Measurements from ENCODE around the gene OSBPL6.

DNA sequence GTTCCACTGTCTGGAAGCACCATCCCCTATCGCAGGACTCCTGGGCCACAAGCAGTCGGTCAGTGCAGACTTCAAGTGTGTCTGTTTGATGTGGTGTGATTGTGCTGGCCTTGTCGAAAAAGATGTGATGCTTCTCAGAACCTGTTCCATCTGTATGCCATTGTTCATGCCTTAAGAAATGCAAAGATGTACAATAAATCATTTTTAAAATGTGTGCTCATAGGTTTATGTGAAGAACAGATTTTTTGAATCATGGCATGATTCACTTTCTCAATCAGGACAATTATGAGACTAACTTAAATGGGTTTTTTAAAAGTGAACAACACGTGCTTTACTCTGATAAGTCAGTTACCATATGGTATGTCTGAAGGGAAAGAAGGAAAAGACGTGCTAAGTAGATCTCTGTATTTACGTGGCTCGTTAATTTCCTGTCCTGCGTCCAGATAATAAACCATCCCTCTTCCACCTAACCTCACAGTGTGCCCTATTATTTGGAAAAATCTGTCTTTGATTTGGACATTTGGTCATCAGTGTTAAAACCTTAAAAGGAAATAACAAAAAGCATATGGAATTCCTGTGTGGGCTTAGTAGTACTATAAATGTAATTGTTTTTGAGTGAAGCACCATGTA is 201.7 kb downstream of the OSBPL6 start:
- TF ChIP-seq, protein P1, sequence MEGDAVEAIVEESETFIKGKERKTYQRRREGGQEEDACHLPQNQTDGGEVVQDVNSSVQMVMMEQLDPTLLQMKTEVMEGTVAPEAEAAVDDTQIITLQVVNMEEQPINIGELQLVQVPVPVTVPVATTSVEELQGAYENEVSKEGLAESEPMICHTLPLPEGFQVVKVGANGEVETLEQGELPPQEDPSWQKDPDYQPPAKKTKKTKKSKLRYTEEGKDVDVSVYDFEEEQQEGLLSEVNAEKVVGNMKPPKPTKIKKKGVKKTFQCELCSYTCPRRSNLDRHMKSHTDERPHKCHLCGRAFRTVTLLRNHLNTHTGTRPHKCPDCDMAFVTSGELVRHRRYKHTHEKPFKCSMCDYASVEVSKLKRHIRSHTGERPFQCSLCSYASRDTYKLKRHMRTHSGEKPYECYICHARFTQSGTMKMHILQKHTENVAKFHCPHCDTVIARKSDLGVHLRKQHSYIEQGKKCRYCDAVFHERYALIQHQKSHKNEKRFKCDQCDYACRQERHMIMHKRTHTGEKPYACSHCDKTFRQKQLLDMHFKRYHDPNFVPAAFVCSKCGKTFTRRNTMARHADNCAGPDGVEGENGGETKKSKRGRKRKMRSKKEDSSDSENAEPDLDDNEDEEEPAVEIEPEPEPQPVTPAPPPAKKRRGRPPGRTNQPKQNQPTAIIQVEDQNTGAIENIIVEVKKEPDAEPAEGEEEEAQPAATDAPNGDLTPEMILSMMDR (IDR thresholded peaks at IDR 0.05): no peak
- TF ChIP-seq POLR2A (IDR thresholded peaks at IDR 0.05) (no peak), EP300 (IDR thresholded peaks at IDR 0.05) (no peak)

All from sigmoid colon (tissue), 4 donors.